H1 (cell line): ENCODE results near the gene KANSL1. TPM values are rescaled to one million over a fixed set of nuclear protein-coding genes. Genes with fewer than 3 reads are reported as not detected.

Experiments used
- CTCF ChIA-PET: fragments of 300-600 bp; sonication (Branson Sonifier 250); formaldehyde crosslinking; loops from one replicate; lab custom pipeline; 2021; ENCODE audit not compliant: partially characterized antibody; lab: Charles Lee
- POLR2A ChIA-PET: fragments of 300-600 bp; sonication (Branson Sonifier 250); formaldehyde crosslinking; loops from one replicate; lab custom pipeline; 2021; ENCODE audit warnings: inconsistent platforms; ENCODE audit not compliant: partially characterized antibody; lab: Charles Lee
- DNase-seq, 2 experiments: peaks; one replicate each; pipeline versions ENCODE4 v3.0.0 to v3.0.0-alpha.2; 2010 to 2022; ENCODE audit warnings: low spot score in 2 of 2, low read depth in 1 of 2, mixed read lengths in 1 of 2
- FAIRE-seq: peaks from 2 replicates; lab custom pipeline; 2011; peaks lifted over from hg19 to GRCh38; lab: Jason Lieb, UNC
- H2AFZ ChIP-seq: 2 replicates; pipeline ENCODE4 v1.8.1; 2012; ENCODE audit warnings: low read length, inconsistent platforms
- H2AK5ac ChIP-seq: 2 replicates; pipeline ENCODE4 v1.6.1; 2013; ENCODE audit warnings: low read depth, low read length
- H2BK120ac ChIP-seq: replicated peaks from 2 replicates; pipeline ENCODE3; 2013; ENCODE audit warnings: low read depth, low read length, inconsistent platforms
- H2BK12ac ChIP-seq: 2 replicates; pipeline ENCODE4 v1.6.1; 2013; ENCODE audit warnings: low read depth, low read length
- H2BK15ac ChIP-seq: 2 replicates; pipeline ENCODE4 v1.6.1; 2013; ENCODE audit warnings: low read length
- H2BK20ac ChIP-seq: 2 replicates; pipeline ENCODE4 v1.6.1; 2013; ENCODE audit warnings: low read length
- H2BK5ac ChIP-seq: 2 replicates; pipeline ENCODE4 v1.6.1; 2013; ENCODE audit warnings: low read depth, low read length
- H3K14ac ChIP-seq: 2 replicates; pipeline ENCODE4 v1.6.1; 2013; ENCODE audit warnings: inconsistent platforms; ENCODE audit not compliant: insufficient read length
- H3K18ac ChIP-seq: 2 replicates; pipeline ENCODE4 v1.6.1; 2013; ENCODE audit warnings: low read length; ENCODE audit errors: extremely low read depth
- H3K23ac ChIP-seq: 2 replicates; pipeline ENCODE4 v1.6.1; 2013; ENCODE audit warnings: inconsistent platforms; ENCODE audit not compliant: insufficient read length
- H3K23me2 ChIP-seq: 2 replicates; pipeline ENCODE4 v1.6.1; 2013; ENCODE audit warnings: low read depth, low read length
- H3K27ac ChIP-seq: 2 replicates; pipeline ENCODE4 v1.6.1; 2011; ENCODE audit warnings: low read depth, low read length, inconsistent platforms
- H3K27me3 ChIP-seq, 4 experiments: replicated peaks in 1 of 4; 1 replicate in 1 of 4; 2 replicates in 3 of 4; pipeline versions ENCODE4 v1.6.1 to v1.8.1; 2011 to 2013; ENCODE audit warnings: low read length in 3 of 4, mild to moderate bottlenecking in 3 of 4, inconsistent platforms in 2 of 4, mixed read lengths in 2 of 4, moderate library complexity in 1 of 4; ENCODE audit not compliant: control insufficient read depth in 3 of 4, insufficient read depth in 3 of 4; ENCODE audit errors: extremely low read depth in 1 of 4
- H3K36me3 ChIP-seq, 4 experiments: 2 replicates each; pipeline versions ENCODE4 v1.6.1 to v1.8.1; 2011 to 2013; ENCODE audit warnings: mild to moderate bottlenecking in 4 of 4, low read length in 3 of 4, moderate library complexity in 2 of 4, control low read depth in 1 of 4, inconsistent platforms in 1 of 4; ENCODE audit not compliant: insufficient read depth in 4 of 4, control insufficient read depth in 2 of 4
- H3K4ac ChIP-seq: replicated peaks from 2 replicates; pipeline ENCODE3; 2013; ENCODE audit warnings: low read length, low read depth, mixed read lengths, inconsistent platforms; ENCODE audit not compliant: insufficient read length
- H3K4me1 ChIP-seq, 4 experiments: replicated peaks in 1 of 4; 1 replicate in 1 of 4; 2 replicates in 3 of 4; pipeline versions ENCODE4 v1.6.1 to v1.8.1; 2011 to 2013; ENCODE audit warnings: low read length in 3 of 4, inconsistent platforms in 2 of 4, mixed read lengths in 1 of 4; ENCODE audit not compliant: insufficient read depth in 4 of 4, control insufficient read depth in 3 of 4
- H3K4me2 ChIP-seq, 2 experiments: 2 replicates each; pipeline versions ENCODE4 v1.6.1 to v1.8.1; 2011 to 2013; ENCODE audit warnings: low read depth in 2 of 2, low read length in 2 of 2, control low read depth in 1 of 2, inconsistent platforms in 1 of 2, mild to moderate bottlenecking in 1 of 2; ENCODE audit not compliant: insufficient read depth in 1 of 2
- H3K4me3 ChIP-seq, 4 experiments: fragments of 200-600, 300-600 bp in 1 of 4; sonication (generic), shearing (Covaris generic), sonication (Bioruptor Twin) in 1 of 4; 2 replicates each; pipeline versions ENCODE4 v1.5.1 to v1.8.1; 2011 to 2016; ENCODE audit warnings: low read length in 4 of 4, low read depth in 3 of 4, control low read depth in 2 of 4, inconsistent platforms in 2 of 4, mild to moderate bottlenecking in 2 of 4, mixed read lengths in 1 of 4, moderate library complexity in 1 of 4; ENCODE audit not compliant: insufficient read depth in 2 of 4; ENCODE audit errors: extremely low read depth in 1 of 4
- H3K56ac ChIP-seq: replicated peaks from 2 replicates; pipeline ENCODE3; 2013; ENCODE audit warnings: low read depth, mild to moderate bottlenecking, mixed read lengths, low read length, inconsistent platforms; ENCODE audit not compliant: insufficient read length
- H3K79me1 ChIP-seq: 2 replicates; pipeline ENCODE4 v1.6.1; 2013; ENCODE audit warnings: low read depth, low read length, control low read depth
- H3K79me2 ChIP-seq, 2 experiments: 2 replicates each; pipeline versions ENCODE4 v1.6.1 to v1.8.1; 2012 to 2013; ENCODE audit warnings: low read length in 2 of 2, mild to moderate bottlenecking in 2 of 2, inconsistent platforms in 1 of 2; ENCODE audit not compliant: insufficient read depth in 2 of 2, control insufficient read depth in 1 of 2
- H3K9ac ChIP-seq, 4 experiments: replicated peaks in 1 of 4; 1 replicate in 1 of 4; 2 replicates in 3 of 4; pipeline versions ENCODE4 v1.6.1 to v1.8.1; 2011 to 2013; ENCODE audit warnings: low read depth in 3 of 4, low read length in 3 of 4, control low read depth in 2 of 4, mild to moderate bottlenecking in 2 of 4, moderate library complexity in 2 of 4, inconsistent platforms in 1 of 4; ENCODE audit errors: extremely low read depth in 1 of 4
- H3K9me3 ChIP-seq, 2 experiments: 2 replicates each; pipeline versions ENCODE4 v1.6.1 to v1.8.1; 2012 to 2013; ENCODE audit warnings: mild to moderate bottlenecking in 2 of 2, moderate library complexity in 2 of 2, control low read depth in 1 of 2, inconsistent platforms in 1 of 2, low read depth in 1 of 2, low read length in 1 of 2, mixed read lengths in 1 of 2; ENCODE audit not compliant: insufficient read depth in 2 of 2
- H4K20me1 ChIP-seq, 2 experiments: replicated peaks in 1 of 2; 2 replicates each; pipeline versions ENCODE3 to v1.8.1; 2011 to 2013; ENCODE audit warnings: inconsistent platforms in 2 of 2, low read length in 2 of 2, mild to moderate bottlenecking in 1 of 2; ENCODE audit not compliant: insufficient read depth in 2 of 2, control insufficient read depth in 1 of 2
- H4K5ac ChIP-seq: 2 replicates; pipeline ENCODE4 v1.6.1; 2013; ENCODE audit warnings: low read length, low read depth, mixed read lengths, inconsistent platforms; ENCODE audit not compliant: insufficient read length
- H4K8ac ChIP-seq: 2 replicates; pipeline ENCODE4 v1.8.0; 2013; ENCODE audit warnings: mild to moderate bottlenecking, moderate library complexity, low read length, inconsistent platforms; ENCODE audit not compliant: insufficient read depth; ENCODE audit errors: extremely low read depth
- H4K91ac ChIP-seq: replicated peaks from 2 replicates; pipeline ENCODE3; 2013; ENCODE audit warnings: low read length, mixed read lengths, inconsistent platforms; ENCODE audit not compliant: insufficient read length
- BRCA1 ChIP-seq: IDR thresholded peaks from 2 replicates; pipeline ENCODE4 v1.6.1; 2012; ENCODE audit warnings: low read depth, low read length, improper control_type of control experiment
- CBX5 ChIP-seq: fragments of 300-800, 300-1000 bp; sonication (generic); IDR thresholded peaks from 2 replicates; pipeline ENCODE4 v1.7.1; 2016; ENCODE audit warnings: antibody characterized with exemption, low read length, low read depth
- E2F6 ChIP-seq: IDR thresholded peaks from 2 replicates; pipeline ENCODE4 v1.6.1; 2012; ENCODE audit warnings: inconsistent platforms
- EP300 ChIP-seq, 2 experiments: IDR thresholded peaks; 1 replicate in 1 of 2; 2 replicates in 1 of 2; pipeline ENCODE4 v1.6.1; 2011 to 2012; ENCODE audit warnings: low read depth in 2 of 2, low read length in 2 of 2, mild to moderate bottlenecking in 2 of 2, borderline replicate concordance in 1 of 2, inconsistent platforms in 1 of 2, moderate library complexity in 1 of 2
- KDM1A ChIP-seq: fragments of 200-600, 300-600 bp; sonication (generic); IDR thresholded peaks from 2 replicates; pipeline ENCODE4 v1.7.1; 2016; ENCODE audit warnings: mild to moderate bottlenecking, low read length, borderline replicate concordance
- KDM4A ChIP-seq: IDR thresholded peaks from one replicate; pipeline ENCODE4 v1.7.1; 2012; ENCODE audit warnings: low read depth, mild to moderate bottlenecking, moderate library complexity, low read length, inconsistent platforms; ENCODE audit not compliant: severe bottlenecking
- RBBP5 ChIP-seq: IDR thresholded peaks from 2 replicates; pipeline ENCODE4 v1.7.1; 2012; ENCODE audit warnings: low read depth, mild to moderate bottlenecking, inconsistent platforms, low read length, moderate library complexity, borderline replicate concordance
- SAP30 ChIP-seq: fragments of 300-600 bp; sonication (generic); IDR thresholded peaks from 2 replicates; pipeline ENCODE4 v1.7.1; 2012; ENCODE audit warnings: low read length, moderate library complexity, mild to moderate bottlenecking, inconsistent platforms; ENCODE audit not compliant: insufficient read depth, insufficient replicate concordance
- SUZ12 ChIP-seq: fragments of 200-600 bp; sonication (generic); IDR thresholded peaks from 2 replicates; pipeline ENCODE4 v1.6.1; 2012; ENCODE audit warnings: mild to moderate bottlenecking, inconsistent platforms, low read length, moderate library complexity, mixed read lengths
- TAF1 ChIP-seq: IDR thresholded peaks from 2 replicates; pipeline ENCODE4 v1.6.1; 2011; ENCODE audit warnings: mild to moderate bottlenecking, low read depth, low read length
- TAF7 ChIP-seq: optimal IDR thresholded peaks from 2 replicates; pipeline ENCODE3; 2011; ENCODE audit warnings: low read depth, mild to moderate bottlenecking, inconsistent platforms, low read length, moderate library complexity, borderline replicate concordance
- USF2 ChIP-seq: IDR thresholded peaks from 2 replicates; pipeline ENCODE4 v1.6.1; 2011; ENCODE audit warnings: low read length, improper control_type of control experiment
- WGBS, 2 experiments: shearing (Covaris generic) in 1 of 2; methylation state at CpG; one replicate each; pipeline versions ENCODE4 v1.1.6 to v1.1.7; 2013 to 2015; ENCODE audit warnings: low lambda C conversion rate in 2 of 2, mixed read lengths in 2 of 2, inconsistent platforms in 1 of 2, low coverage in 1 of 2, missing lambda C conversion rate in 1 of 2; ENCODE audit not compliant: insufficient replicate concordance in 2 of 2, insufficient coverage in 1 of 2, insufficient read length in 1 of 2; ENCODE audit errors: extremely low coverage in 1 of 2, missing lambda C conversion rate in 1 of 2; 5-methylcytosine and 5-hydroxymethylcytosine counted together
- polyA plus RNA-seq, 7 experiments: library from polyadenylated mRNA; depleted of rRNA in 3 of 7; stranded (reverse) in 5 of 7; unstranded in 2 of 7; fragments of >200 nt in 5 of 7; fragments of 200-250 nt in 2 of 7; gene quantifications; 1 replicate in 5 of 7; 2 replicates in 1 of 7; 4 replicates in 1 of 7; pipeline versions ENCODE4 v1.2.1 to v1.2.3, GENCODE V29; 2011 to 2013; ENCODE audit warnings: missing spikeins in 2 of 7, mixed read lengths in 2 of 7
- total RNA-seq: library from RNA; stranded (reverse); fragmentation: NEBNext Ultra II Directional; extraction: Animal tissue kit (Norgen Biotek cat#: 25700); gene quantifications from 2 replicates; pipeline ENCODE4 v1.2.1, GENCODE V29; 2021

Gene KANSL1
- total and polyA plus RNA-seq, 2 of the 8 experiments (the other 6 are each of a cell fraction or from before 2014, with no cell fraction given) = 34.0 to 128 TPM

- no peak for FAIRE-seq
- CTCF ChIA-PET = no interaction called here
- H3K79me1 ChIP-seq = peaks cover 4% of the 10 kb centered on the region; the same call in 1 of the 2 replicates
- no peak overlapping the region for H3K23ac ChIP-seq
- no peak overlapping the region for H3K56ac ChIP-seq
- H2AK5ac ChIP-seq = no peak overlapping the region
- no peak overlapping the region for H4K8ac ChIP-seq
- DNase-seq = no peak
- H3K79me2 ChIP-seq = peaks cover 10 to 96% of the 10 kb centered on the region in 2 experiments; a peak in 3 of 4 replicates
- peaks cover 0 to 12% (median 0%) of the 10 kb centered on the region in 4 experiments; a peak in 2 of 8 replicates for H3K36me3 ChIP-seq
- H3K14ac ChIP-seq = no peak overlapping the region
- POLR2A ChIA-PET = no interaction called here
- WGBS, 2 experiments = 83% methylated on average over 1 of the region's 1 CpG; no CpG with 5 or more reads in 1 of the 2 experiments
- H2BK12ac ChIP-seq = no peak overlapping the region
- H3K4me1 ChIP-seq = peaks cover 2 to 6% (median 4%) of the 10 kb centered on the region in 4 experiments; a peak in 4 of 7 replicates
- H2BK15ac ChIP-seq = no peak overlapping the region
- H4K91ac ChIP-seq = no peak overlapping the region
- H2BK5ac ChIP-seq = no peak overlapping the region
- no peak overlapping the region for H3K4me3 ChIP-seq
- H3K18ac ChIP-seq = no peak overlapping the region
- H2BK120ac ChIP-seq = no peak overlapping the region
- H4K5ac ChIP-seq = no peak overlapping the region
- no peak overlapping the region for H2BK20ac ChIP-seq
- no peak overlapping the region for H3K9ac ChIP-seq
- H3K27ac ChIP-seq = no peak overlapping the region
- H3K4me2 ChIP-seq = no peak overlapping the region
- no peaks in the 10 kb centered on the region for H3K9me3 ChIP-seq
- peaks cover 5 to 9% of the 10 kb centered on the region in 2 experiments for H4K20me1 ChIP-seq
- H3K23me2 ChIP-seq = no peaks in the 10 kb centered on the region
- no peak overlapping the region for H3K4ac ChIP-seq
- no peaks in the 10 kb centered on the region for H3K27me3 ChIP-seq
- H2AFZ ChIP-seq = no peak overlapping the region
- no peak for TF ChIP-seq USF2
- TF ChIP-seq CBX5 = no peak
- TF ChIP-seq E2F6 = no peak
- no peak for TF ChIP-seq SAP30
- TF ChIP-seq RBBP5 = no peak
- TF ChIP-seq TAF7 = no peak
- no peak for TF ChIP-seq KDM4A
- TF ChIP-seq TAF1 = no peak
- no peak for TF ChIP-seq KDM1A
- no peak for TF ChIP-seq EP300 (IDR thresholded peaks at IDR 0.05; ENCODE audit: borderline replicate concordance in 1 of 2, low read depth in 2 of 2, low read length in 2 of 2)
- TF ChIP-seq SUZ12 = no peak
- TF ChIP-seq BRCA1 = no peak
These were observed 95.7 kb downstream of the KANSL1 start for GRCh38 chr17:46097497-46097896.
